Prostate gland (tissue), 1 donor: ENCODE results near the gene HECW1.

Experiments
- POLR2A ChIP-seq: fragments of 450-650 bp; IDR thresholded peaks from one replicate; pipeline ENCODE4 v1.6.1; 2016; ENCODE audit warnings: antibody characterized with exemption, mild to moderate bottlenecking
- POLR2AphosphoS5 ChIP-seq: sonication (generic); formaldehyde crosslinking; IDR thresholded peaks from one replicate; pipeline ENCODE4 v1.6.1; 2017; ENCODE audit warnings: antibody characterized with exemption

GRCh38 chr7:43104874-43105520 lies 7.5 kb upstream of the HECW1 start:
- TF ChIP-seq POLR2AphosphoS5 (no peak), POLR2A (no peak)
